GM12878 (cell line): Measurements from ENCODE around the gene PITPNC1. TPM values are rescaled to one million over a fixed set of nuclear protein-coding genes. Genes with fewer than 3 reads are reported as not detected.

ENCODE experiments used
- ATAC-seq: fragments of 200-7000 bp; cut with Tn5 transposase; 3 replicates; pipeline ENCODE4 v1.9.1; 2020; ENCODE audit warnings: mild to moderate bottlenecking, moderate library complexity
- BruUV-seq: library from RNA; stranded (reverse); fragments of 400-500 nt; replicated peaks from 2 replicates; lab custom pipeline; 2021; lab: Mats Ljungman, UMichigan
- CTCF ChIA-PET: fragments of 300-600 bp; sonication (Branson Sonifier 250); formaldehyde crosslinking; extraction: SDS; loops from one replicate; lab custom pipeline; 2021; ENCODE audit warnings: inconsistent platforms; lab: Yijun Ruan, JAX
- POLR2A ChIA-PET: fragments of 350-600 bp; formaldehyde crosslinking; extraction: SDS; loops from one replicate; lab custom pipeline; 2021; ENCODE audit warnings: inconsistent platforms; lab: Charles Lee
- RAD21 ChIA-PET: fragments of 300-600 bp; sonication (Branson Sonifier 250); formaldehyde crosslinking; loops from one replicate; lab custom pipeline; 2023; ENCODE audit warnings: antibody characterized with exemption; ENCODE audit not compliant: unreplicated experiment; lab: Charles Lee
- SMC1A ChIA-PET: fragments of 300-600 bp; sonication (Branson Sonifier 250); formaldehyde crosslinking; loops from one replicate; lab custom pipeline; 2023; ENCODE audit not compliant: unreplicated experiment, uncharacterized antibody; lab: Charles Lee
- DNase-seq: peaks from one replicate; pipeline ENCODE4 v3.0.0-alpha.2; 2011; ENCODE audit warnings: low read depth, low spot score
- FAIRE-seq: peaks from 3 replicates; lab custom pipeline; 2011; peaks lifted over from hg19 to GRCh38; lab: Jason Lieb, UNC
- H2AFZ ChIP-seq: 2 replicates; pipeline ENCODE4 v1.6.0; 2011; ENCODE audit warnings: low read depth, low read length, control low read depth; ENCODE audit not compliant: control insufficient read depth
- H3K27ac ChIP-seq: 2 replicates; pipeline ENCODE4 v1.5.1; 2011; ENCODE audit warnings: control low read depth; ENCODE audit not compliant: control insufficient read depth, insufficient read depth
- H3K27me3 ChIP-seq, 2 experiments: replicated peaks in 1 of 2; 2 replicates each; pipeline versions ENCODE4 v1.6.0 to v1.6.1; 2011; ENCODE audit warnings: low read length in 1 of 2; ENCODE audit not compliant: control insufficient read depth in 2 of 2, insufficient read depth in 2 of 2
- H3K36me3 ChIP-seq, 2 experiments: 2 replicates each; pipeline ENCODE4 v1.5.1; 2011; ENCODE audit warnings: low read length in 1 of 2; ENCODE audit not compliant: control insufficient read depth in 2 of 2, insufficient read depth in 2 of 2
- H3K4me1 ChIP-seq: 2 replicates; pipeline ENCODE4 v1.6.1; 2011; ENCODE audit warnings: mild to moderate bottlenecking, low read length, moderate library complexity, mixed read lengths; ENCODE audit not compliant: control insufficient read depth, insufficient read depth
- H3K4me2 ChIP-seq: 2 replicates; pipeline ENCODE4 v1.6.0; 2011; ENCODE audit warnings: control low read depth; ENCODE audit not compliant: control insufficient read depth, insufficient read depth
- H3K4me3 ChIP-seq: fragments of 200-600 bp; sonication (generic); 2 replicates; pipeline ENCODE4 v1.5.1; 2016
- H3K79me2 ChIP-seq: 2 replicates; pipeline ENCODE4 v1.6.0; 2011; ENCODE audit warnings: low read length; ENCODE audit not compliant: control insufficient read depth, insufficient read depth
- H3K9ac ChIP-seq: 2 replicates; pipeline ENCODE4 v1.8.0; 2011; ENCODE audit warnings: low read length, control low read depth, mixed read lengths; ENCODE audit not compliant: control insufficient read depth, insufficient read depth
- H3K9me3 ChIP-seq: replicated peaks from 3 replicates; pipeline ENCODE4 v1.5.1; 2011; ENCODE audit warnings: mild to moderate bottlenecking, low read length; ENCODE audit not compliant: control insufficient read depth, insufficient read depth
- H4K20me1 ChIP-seq: 2 replicates; pipeline ENCODE4 v1.6.0; 2011; ENCODE audit not compliant: control insufficient read depth, insufficient read depth
- ASH2L ChIP-seq: fragments of 300-600, 200-600 bp; sonication (generic); IDR thresholded peaks from 2 replicates; pipeline ENCODE4 v1.6.1; 2017; ENCODE audit warnings: low read depth, mild to moderate bottlenecking, borderline replicate concordance
- CTCF ChIP-seq, 3 experiments: IDR thresholded peaks in 2 of 3; conservative IDR thresholded peaks in 1 of 3; 2 replicates each; pipeline ENCODE4 v1.5.1; 2011; ENCODE audit warnings: low read depth in 3 of 3, low read length in 3 of 3, mild to moderate bottlenecking in 3 of 3, control low read depth in 2 of 3, moderate library complexity in 2 of 3, inconsistent platforms in 1 of 3, mixed read lengths in 1 of 3; ENCODE audit not compliant: control insufficient read depth in 2 of 3, insufficient read depth in 1 of 3; ENCODE audit errors: extremely low read depth in 1 of 3
- RELA ChIP-seq: fragments of 450-650 bp; IDR thresholded peaks from 2 replicates; pipeline ENCODE4 v1.8.0; 2014; ENCODE audit warnings: borderline replicate concordance; ENCODE audit not compliant: partially characterized antibody
- SPI1 ChIP-seq: IDR thresholded peaks from 2 replicates; pipeline ENCODE4 v1.6.1; 2011; ENCODE audit warnings: low read depth, mild to moderate bottlenecking, low read length, moderate library complexity, borderline replicate concordance; ENCODE audit not compliant: insufficient read depth
- TARDBP ChIP-seq: IDR thresholded peaks from 2 replicates; pipeline ENCODE4 v1.6.1; 2016; ENCODE audit warnings: borderline replicate concordance
- ZBED1 ChIP-seq: IDR thresholded peaks from 2 replicates; pipeline ENCODE4 v1.6.1; 2016; ENCODE audit warnings: borderline replicate concordance
- ZBTB33 ChIP-seq: fragments of 450-650 bp; IDR thresholded peaks from 2 replicates; pipeline ENCODE4 v1.6.1; 2017; ENCODE audit warnings: mild to moderate bottlenecking
- WGBS: methylation state at CpG from one replicate; pipeline ENCODE4 v1.1.6; 2016; ENCODE audit warnings: low lambda C conversion rate; ENCODE audit not compliant: insufficient replicate concordance, insufficient coverage; ENCODE audit errors: missing lambda C conversion rate; 5-methylcytosine and 5-hydroxymethylcytosine counted together
- in situ Hi-C: fragments of 300-500 bp; cut with MboI; formaldehyde crosslinking; loops from 9 replicates; pipeline ENCODE4 v1.14.3; 2018; ENCODE audit warnings: mixed read lengths
- intact Hi-C: fragments of 100-400 bp; cut with micrococcal nuclease; formaldehyde crosslinking; loops from one replicate; pipeline ENCODE4 v1.14.2; 2022; ENCODE audit not compliant: unreplicated experiment
- polyA plus RNA-seq, 11 experiments: library from polyadenylated mRNA; depleted of rRNA in 4 of 11; unstranded in 6 of 11; stranded (reverse) in 5 of 11; fragments of >200 nt; fragmentation: Nextera tagmentation in 4 of 11; fragmentation: Illumina TruSeq in 1 of 11; extraction: Ambion mirVana in 4 of 11; extraction: Trizol in 1 of 11; gene quantifications; 1 replicate in 1 of 11; 2 replicates in 10 of 11; pipeline versions ENCODE4 v1.2.1 to v1.2.3, GENCODE V29; 2011 to 2016; ENCODE audit warnings: inconsistent platforms in 2 of 11, missing spikeins in 2 of 11, low read depth in 1 of 11
- total RNA-seq, 4 experiments: library from RNA; depleted of rRNA in 3 of 4; stranded (reverse); fragments of >200 nt in 3 of 4; fragmentation: Illumina TruSeq in 1 of 4; extraction: Trizol in 1 of 4; gene quantifications; 2 replicates each; pipeline versions ENCODE4 v1.2.1 to v1.2.3, GENCODE V29; 2013 to 2021

The PITPNC1 gene
- total and polyA plus RNA-seq, 10 of the 15 experiments (the other 5 are each of a cell fraction or from before 2014, with no cell fraction given), result 12.2 to 62.4 (median 47.3) TPM

DNA sequence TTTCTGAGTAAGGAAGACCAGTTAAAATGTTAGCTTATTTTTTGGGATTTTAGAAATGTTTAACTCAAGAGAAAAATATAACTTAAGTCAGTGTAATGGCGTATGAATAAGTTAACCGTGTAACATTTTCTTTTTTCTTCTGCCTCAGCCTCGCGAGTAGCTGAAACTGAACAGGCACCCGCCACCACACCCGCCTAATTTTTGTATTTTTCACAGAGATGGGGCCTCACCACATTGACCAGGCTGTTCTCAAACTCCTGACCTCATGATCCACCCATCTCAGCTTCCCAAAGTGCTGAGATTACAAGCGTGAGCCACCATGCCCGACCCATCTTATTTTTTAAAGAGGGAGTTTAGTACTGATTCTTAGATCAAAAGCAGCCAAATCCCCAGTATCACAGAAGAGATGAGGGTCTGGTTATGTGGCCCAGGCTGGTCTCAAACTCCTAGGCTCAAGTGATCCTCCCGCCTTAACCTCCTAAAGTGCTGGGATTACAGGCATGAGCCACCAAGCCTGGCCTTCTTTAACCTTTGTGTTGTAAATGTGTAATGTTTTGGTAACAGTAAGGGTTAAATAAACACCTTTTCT, 16.8 kb downstream of the PITPNC1 start:
- Histone ChIP-seq H3K27me3 (no peaks in the 10 kb centered on the region), H3K4me2 (no peak overlapping the region), H3K27ac (no peak overlapping the region), H3K36me3 (peaks cover 2 to 6% of the 10 kb centered on the region in 2 experiments; a peak in 3 of 4 replicates), H2AFZ (no peak overlapping the region), H3K4me1 (peaks cover 31% of the 10 kb centered on the region), H3K4me3 (no peak overlapping the region), H3K9me3 (no peaks in the 10 kb centered on the region), H3K9ac (no peak overlapping the region), H4K20me1 (no peaks in the 10 kb centered on the region), H3K79me2 (peaks cover 46% of the 10 kb centered on the region)
- intact Hi-C loops, result loop anchor here (5.0 kb wide), 1 partner anchor 38 kb away; no protein-coding TSS in a partner anchor
- WGBS, result 96% methylated on average over 9 of the region's 9 CpGs
- DNase-seq (no peak), ATAC-seq (no peak), FAIRE-seq (no peak)
- ChIA-PET RAD21 (no interaction called here), POLR2A (interaction anchor here (0.6 kb wide), 1 partner anchor 87 kb away, joined by 3 read pairs; no protein-coding TSS in a partner anchor), CTCF (interaction anchor here (0.6 to 1.7 kb wide), 4 partner anchors 14 to 406 kb away, joined by 3 to 6 read pairs (median 4); no protein-coding TSS in a partner anchor), SMC1A (interaction anchor here (1.0 to 1.4 kb wide), 2 partner anchors 11 to 74 kb away, joined by 3 to 4 read pairs; no protein-coding TSS in a partner anchor)
- BruUV-seq, result no TSS peak
- in situ Hi-C loops, result no loop called here
- TF ChIP-seq ZBTB33, result peak; percentile 68; the same call in 1 of the 2 replicates
- TF ChIP-seq CTCF (IDR thresholded peaks at IDR 0.05 in 2 of 3, conservative IDR thresholded peaks at IDR 0.05 in 1 of 3; ENCODE audit: control insufficient read depth in 2 of 3, extremely low read depth in 1 of 3, insufficient read depth in 1 of 3, low read depth in 3 of 3, low read length in 3 of 3), result no peak
- TF ChIP-seq RELA, result no peak
- TF ChIP-seq ZBED1, result no peak
- no peak for TF ChIP-seq SPI1
- no peak for TF ChIP-seq ASH2L
- no peak for TF ChIP-seq TARDBP
